Measurements from ENCODE around the gene ZNF184. TPM values are rescaled to one million over a fixed set of nuclear protein-coding genes. Genes with fewer than 3 reads are reported as not detected.

ZNF184 gene
- total RNA-seq, 1 donor from 2014 or later: 7.3 TPM

- H3K36me3 Mint-ChIP-seq (ENCODE audit: low read depth): no peaks in the 10 kb centered on the region
- peaks cover 9% of the 10 kb centered on the region for H3K4me1 Mint-ChIP-seq (ENCODE audit: low read depth)
- no peak overlapping the region for H3K27ac Mint-ChIP-seq (ENCODE audit: unreplicated experiment)
- no peak overlapping the region for H3K4me3 Mint-ChIP-seq (ENCODE audit: unreplicated experiment)
- peaks cover 50% of the 10 kb centered on the region for H3K27me3 Mint-ChIP-seq (ENCODE audit: low read depth)
- no peak for TF ChIP-seq CTCF (IDR thresholded peaks at IDR 0.05)
- no peak for DNase-seq (ENCODE audit: low spot score)
- H3K9me3 Mint-ChIP-seq (ENCODE audit: low read depth): no peaks in the 10 kb centered on the region
Measured at GRCh38 chr6:27514906-27515495, 42.1 kb upstream of the ZNF184 start.

- Mint-ChIP-seq H3K4me1 (ENCODE audit: low read depth) (no peaks in the 10 kb centered on the region), H3K4me3 (ENCODE audit: unreplicated experiment) (no peak overlapping the region), H3K36me3 (ENCODE audit: low read depth) (no peaks in the 10 kb centered on the region), H3K9me3 (ENCODE audit: low read depth) (no peaks in the 10 kb centered on the region), H3K27me3 (ENCODE audit: low read depth) (peaks cover 58% of the 10 kb centered on the region), H3K27ac (ENCODE audit: unreplicated experiment) (no peak overlapping the region)
- no peak for TF ChIP-seq CTCF (IDR thresholded peaks at IDR 0.05)
- DNase-seq (ENCODE audit: low spot score): no peak
Measured at GRCh38 chr6:27512525-27512924, 39.6 kb upstream of the ZNF184 start.

- Mint-ChIP-seq H3K9me3 (ENCODE audit: low read depth) (no peaks in the 10 kb centered on the region), H3K4me1 (ENCODE audit: low read depth) (peaks cover 12% of the 10 kb centered on the region), H3K27me3 (ENCODE audit: low read depth) (peaks cover 22% of the 10 kb centered on the region), H3K27ac (ENCODE audit: unreplicated experiment) (no peak overlapping the region), H3K4me3 (ENCODE audit: unreplicated experiment) (no peak overlapping the region), H3K36me3 (ENCODE audit: low read depth) (no peaks in the 10 kb centered on the region)
- no peak for TF ChIP-seq CTCF (IDR thresholded peaks at IDR 0.05)
- DNase-seq (ENCODE audit: low spot score): no peak
Measured at GRCh38 chr6:27507041-27507956, 34.4 kb upstream of the ZNF184 start.

- no peak for TF ChIP-seq CTCF (IDR thresholded peaks at IDR 0.05)
- Mint-ChIP-seq H3K27me3 (ENCODE audit: low read depth) (peaks cover 18% of the 10 kb centered on the region), H3K4me3 (ENCODE audit: unreplicated experiment) (no peak overlapping the region), H3K4me1 (ENCODE audit: low read depth) (peaks cover 15% of the 10 kb centered on the region), H3K27ac (ENCODE audit: unreplicated experiment) (no peak overlapping the region), H3K9me3 (ENCODE audit: low read depth) (no peaks in the 10 kb centered on the region), H3K36me3 (ENCODE audit: low read depth) (no peaks in the 10 kb centered on the region)
- DNase-seq (ENCODE audit: low spot score): no peak
Measured at GRCh38 chr6:27505209-27506027, 32.5 kb upstream of the ZNF184 start.

Measured in chondrocyte (in vitro differentiated cells).